Measurements from ENCODE around the gene CDCP1. TPM values are rescaled to one million over a fixed set of nuclear protein-coding genes. Genes with fewer than 3 reads are reported as not detected.

Gene CDCP1
- total and polyA plus RNA-seq, 7 donors: 0.01 to 1.4 (median 0.27) TPM

GRCh38 chr3:45106874-45107273, 39.3 kb downstream of the CDCP1 start:
- no peak for TF ChIP-seq CTCF (IDR thresholded peaks at IDR 0.05)
- Histone ChIP-seq H3K27ac (no peak overlapping the region), H3K9me3 (no peaks in the 10 kb centered on the region), H3K36me3 (ENCODE audit: insufficient read depth in 1 of 2, low read depth in 1 of 2) (no peaks in the 10 kb centered on the region), H3K27me3 (ENCODE audit: insufficient read depth in 3 of 3, low read length in 2 of 3) (no peaks in the 10 kb centered on the region), H3K4me3 (no peak overlapping the region), H3K4me1 (no peaks in the 10 kb centered on the region)
- ATAC-seq (no peak), DNase-seq (no peak)
- 84 to 100% (median 91%) methylated on average over 2 of the region's 2 CpGs for WGBS, 3 donors
- intact Hi-C loops (cut with DNase I): no loop called here

- TF ChIP-seq CTCF (IDR thresholded peaks at IDR 0.05): no peak
- no peak for DNase-seq
- no peak overlapping the region for H3K27ac ChIP-seq
- no peaks in the 10 kb centered on the region for H3K27me3 ChIP-seq (ENCODE audit: insufficient read depth in 3 of 3, low read length in 2 of 3)
- intact Hi-C loops (cut with DNase I): no loop called here
- no peaks in the 10 kb centered on the region for H3K4me1 ChIP-seq
- ATAC-seq: no peak
- H3K9me3 ChIP-seq: no peaks in the 10 kb centered on the region
- H3K4me3 ChIP-seq: no peak overlapping the region
- 69 to 79% (median 72%) methylated on average over 5 of the region's 5 CpGs for WGBS, 3 donors
- no peaks in the 10 kb centered on the region for H3K36me3 ChIP-seq (ENCODE audit: insufficient read depth in 1 of 2, low read depth in 1 of 2)
These were observed 40.1 kb downstream of the CDCP1 start for GRCh38 chr3:45105855-45106671.

- no peak for ATAC-seq
These were observed 41.2 kb downstream of the CDCP1 start for GRCh38 chr3:45104715-45105711.

More at GRCh38 chr3:45104715-45105711, 41.2 kb downstream of the CDCP1 start:
- WGBS, 3 donors: 78 to 88% (median 85%) methylated on average over 8 of the region's 8 CpGs
- intact Hi-C loops (cut with DNase I): no loop called here
- Histone ChIP-seq H3K4me3 (no peak overlapping the region), H3K27me3 (ENCODE audit: insufficient read depth in 3 of 3, low read length in 2 of 3) (no peaks in the 10 kb centered on the region), H3K4me1 (no peaks in the 10 kb centered on the region), H3K9me3 (no peaks in the 10 kb centered on the region), H3K27ac (no peak overlapping the region), H3K36me3 (ENCODE audit: insufficient read depth in 1 of 2, low read depth in 1 of 2) (no peaks in the 10 kb centered on the region)
- TF ChIP-seq CTCF (IDR thresholded peaks at IDR 0.05): no peak
- no peak for DNase-seq

Measured in psoas muscle (tissue), 8 donors.